SK-N-SH treated with all-trans-retinoic acid at 6 μM for 48 hours (cell line): Measurements from ENCODE around the gene LANCL1.

Source experiments
- ATAC-seq: fragments of 200-7000 bp; cut with Tn5 transposase; 3 replicates; pipeline ENCODE4 v1.9.1; 2020; ENCODE audit warnings: mild to moderate bottlenecking, moderate library complexity
- ARNTL ChIP-seq: fragments of 450-650 bp; formaldehyde crosslinking; IDR thresholded peaks from 2 replicates; pipeline ENCODE4 v1.5.0; 2020; ENCODE audit warnings: low read depth, mild to moderate bottlenecking, moderate library complexity, borderline replicate concordance
- BACH2 ChIP-seq: fragments of 250-450 bp; sonication (Bioruptor Pico); IDR thresholded peaks from 2 replicates; pipeline ENCODE4 v1.9.0; 2021; ENCODE audit warnings: mild to moderate bottlenecking, borderline replicate concordance
- CREB5 ChIP-seq: fragments of 250-450 bp; sonication (Bioruptor Pico); IDR thresholded peaks from 2 replicates; pipeline ENCODE4 v1.5.1; 2020; ENCODE audit warnings: low read depth, mild to moderate bottlenecking, moderate library complexity
- CSDC2 ChIP-seq: fragments of 250-450 bp; sonication (Bioruptor Pico); IDR thresholded peaks from 2 replicates; pipeline ENCODE4 v1.5.0; 2020; ENCODE audit warnings: mild to moderate bottlenecking, moderate library complexity
- GLIS3 ChIP-seq: fragments of 250-450 bp; sonication (Bioruptor Pico); IDR thresholded peaks from 2 replicates; pipeline ENCODE4 v1.5.0; 2020; ENCODE audit warnings: mild to moderate bottlenecking, moderate library complexity
- ISL1 ChIP-seq: fragments of 250-450 bp; sonication (Bioruptor Pico); IDR thresholded peaks from 2 replicates; pipeline ENCODE4 v2.1.2; 2022; ENCODE audit warnings: mild to moderate bottlenecking, moderate library complexity
- PPARA ChIP-seq: fragments of 250-450 bp; sonication (Bioruptor Pico); IDR thresholded peaks from 2 replicates; pipeline ENCODE4 v1.5.0; 2020; ENCODE audit warnings: mild to moderate bottlenecking, borderline replicate concordance
- RARB ChIP-seq: fragments of 250-450 bp; sonication (Bioruptor Pico); IDR thresholded peaks from 2 replicates; pipeline ENCODE4 v1.8.0; 2021; ENCODE audit warnings: mild to moderate bottlenecking, moderate library complexity
- SNAI2 ChIP-seq: fragments of 250-450 bp; sonication (Bioruptor Pico); IDR thresholded peaks from 2 replicates; pipeline ENCODE4 v1.5.0; 2020; ENCODE audit warnings: mild to moderate bottlenecking, moderate library complexity
- TCF4 ChIP-seq: fragments of 250-450 bp; sonication (Bioruptor Pico); IDR thresholded peaks from 2 replicates; pipeline ENCODE4 v1.8.0; 2021; ENCODE audit warnings: mild to moderate bottlenecking, moderate library complexity, borderline replicate concordance
- TOX ChIP-seq: fragments of 250-450 bp; sonication (Bioruptor Pico); IDR thresholded peaks from 2 replicates; pipeline ENCODE4 v1.8.0; 2021; ENCODE audit warnings: mild to moderate bottlenecking, moderate library complexity, borderline replicate concordance
- TSHZ2 ChIP-seq: fragments of 250-450 bp; sonication (Bioruptor Pico); IDR thresholded peaks from 2 replicates; pipeline ENCODE4 v1.5.0; 2020; ENCODE audit warnings: mild to moderate bottlenecking, moderate library complexity
- ZC3H10 ChIP-seq: fragments of 250-450 bp; sonication (Bioruptor Pico); IDR thresholded peaks from 2 replicates; pipeline ENCODE4 v1.5.1; 2021; ENCODE audit warnings: mild to moderate bottlenecking, moderate library complexity
- ZFP3 ChIP-seq: fragments of 250-450 bp; sonication (Bioruptor Pico); IDR thresholded peaks from 2 replicates; pipeline ENCODE4 v1.5.0; 2020; ENCODE audit warnings: mild to moderate bottlenecking, moderate library complexity
- ZFP30 ChIP-seq: fragments of 450-650 bp; formaldehyde crosslinking; IDR thresholded peaks from 2 replicates; pipeline ENCODE4 v1.5.0; 2022; ENCODE audit warnings: mild to moderate bottlenecking, moderate library complexity
- ZNF565 ChIP-seq: fragments of 450-650 bp; formaldehyde crosslinking; conservative IDR thresholded peaks from 2 replicates; pipeline ENCODE4 v1.5.0; 2020; ENCODE audit warnings: low read depth, mild to moderate bottlenecking, moderate library complexity
- ZNF70 ChIP-seq: fragments of 450-650 bp; formaldehyde crosslinking; IDR thresholded peaks from 2 replicates; pipeline ENCODE4 v1.5.0; 2020; ENCODE audit warnings: mild to moderate bottlenecking, moderate library complexity
- ZNF8 ChIP-seq: fragments of 450-650 bp; formaldehyde crosslinking; IDR thresholded peaks from 2 replicates; pipeline ENCODE4 v1.5.0; 2020; ENCODE audit warnings: mild to moderate bottlenecking, moderate library complexity
- TF ChIP-seq, protein P1 (sequence below): fragments of 250-450 bp; sonication (Bioruptor Pico); IDR thresholded peaks from 2 replicates; pipeline ENCODE4 v1.8.0; 2020; ENCODE audit warnings: mild to moderate bottlenecking, moderate library complexity, borderline replicate concordance
- TF ChIP-seq, protein P2 (sequence below): fragments of 250-450 bp; sonication (Bioruptor Pico); IDR thresholded peaks from 2 replicates; pipeline ENCODE4 v1.8.0; 2021; ENCODE audit warnings: low read depth, mild to moderate bottlenecking, moderate library complexity, borderline replicate concordance
- TF ChIP-seq, protein P3 (sequence below): fragments of 250-450 bp; sonication (Bioruptor Pico); IDR thresholded peaks from 2 replicates; pipeline ENCODE4 v1.5.1; 2021; ENCODE audit warnings: mild to moderate bottlenecking, moderate library complexity

The LANCL1 gene

GRCh38 chr2:210443527-210443926, 33.0 kb downstream of the LANCL1 start:
- no peak for ATAC-seq
- TF ChIP-seq RARB (CRISPR knock-in tag), result no peak
- TF ChIP-seq ZNF8 (CRISPR knock-in tag), result no peak
- TF ChIP-seq, protein P1, sequence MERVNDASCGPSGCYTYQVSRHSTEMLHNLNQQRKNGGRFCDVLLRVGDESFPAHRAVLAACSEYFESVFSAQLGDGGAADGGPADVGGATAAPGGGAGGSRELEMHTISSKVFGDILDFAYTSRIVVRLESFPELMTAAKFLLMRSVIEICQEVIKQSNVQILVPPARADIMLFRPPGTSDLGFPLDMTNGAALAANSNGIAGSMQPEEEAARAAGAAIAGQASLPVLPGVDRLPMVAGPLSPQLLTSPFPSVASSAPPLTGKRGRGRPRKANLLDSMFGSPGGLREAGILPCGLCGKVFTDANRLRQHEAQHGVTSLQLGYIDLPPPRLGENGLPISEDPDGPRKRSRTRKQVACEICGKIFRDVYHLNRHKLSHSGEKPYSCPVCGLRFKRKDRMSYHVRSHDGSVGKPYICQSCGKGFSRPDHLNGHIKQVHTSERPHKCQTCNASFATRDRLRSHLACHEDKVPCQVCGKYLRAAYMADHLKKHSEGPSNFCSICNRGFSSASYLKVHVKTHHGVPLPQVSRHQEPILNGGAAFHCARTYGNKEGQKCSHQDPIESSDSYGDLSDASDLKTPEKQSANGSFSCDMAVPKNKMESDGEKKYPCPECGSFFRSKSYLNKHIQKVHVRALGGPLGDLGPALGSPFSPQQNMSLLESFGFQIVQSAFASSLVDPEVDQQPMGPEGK (CRISPR knock-in tag), result no peak
- TF ChIP-seq CREB5, result no peak
- no peak for TF ChIP-seq ZNF70 (CRISPR knock-in tag)
- TF ChIP-seq PPARA (CRISPR knock-in tag), result no peak
- no peak for TF ChIP-seq ZC3H10 (CRISPR knock-in tag)
- no peak for TF ChIP-seq ISL1
- TF ChIP-seq, protein P2, sequence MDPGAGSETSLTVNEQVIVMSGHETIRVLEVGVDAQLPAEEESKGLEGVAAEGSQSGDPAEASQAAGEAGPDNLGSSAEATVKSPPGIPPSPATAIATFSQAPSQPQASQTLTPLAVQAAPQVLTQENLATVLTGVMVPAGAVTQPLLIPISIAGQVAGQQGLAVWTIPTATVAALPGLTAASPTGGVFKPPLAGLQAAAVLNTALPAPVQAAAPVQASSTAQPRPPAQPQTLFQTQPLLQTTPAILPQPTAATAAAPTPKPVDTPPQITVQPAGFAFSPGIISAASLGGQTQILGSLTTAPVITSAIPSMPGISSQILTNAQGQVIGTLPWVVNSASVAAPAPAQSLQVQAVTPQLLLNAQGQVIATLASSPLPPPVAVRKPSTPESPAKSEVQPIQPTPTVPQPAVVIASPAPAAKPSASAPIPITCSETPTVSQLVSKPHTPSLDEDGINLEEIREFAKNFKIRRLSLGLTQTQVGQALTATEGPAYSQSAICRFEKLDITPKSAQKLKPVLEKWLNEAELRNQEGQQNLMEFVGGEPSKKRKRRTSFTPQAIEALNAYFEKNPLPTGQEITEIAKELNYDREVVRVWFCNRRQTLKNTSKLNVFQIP (CRISPR knock-in tag), result no peak
- no peak for TF ChIP-seq TSHZ2 (CRISPR knock-in tag)
- no peak for TF ChIP-seq ZNF565
- TF ChIP-seq TOX (CRISPR knock-in tag), result no peak
- no peak for TF ChIP-seq ZFP3 (CRISPR knock-in tag)
- no peak for TF ChIP-seq ARNTL (CRISPR knock-in tag)
- TF ChIP-seq SNAI2 (CRISPR knock-in tag), result no peak
- no peak for TF ChIP-seq CSDC2
- TF ChIP-seq GLIS3 (CRISPR knock-in tag), result no peak
- TF ChIP-seq TCF4 (CRISPR knock-in tag), result no peak
- TF ChIP-seq BACH2 (CRISPR knock-in tag), result no peak
- TF ChIP-seq ZFP30 (CRISPR knock-in tag), result no peak

DNA sequence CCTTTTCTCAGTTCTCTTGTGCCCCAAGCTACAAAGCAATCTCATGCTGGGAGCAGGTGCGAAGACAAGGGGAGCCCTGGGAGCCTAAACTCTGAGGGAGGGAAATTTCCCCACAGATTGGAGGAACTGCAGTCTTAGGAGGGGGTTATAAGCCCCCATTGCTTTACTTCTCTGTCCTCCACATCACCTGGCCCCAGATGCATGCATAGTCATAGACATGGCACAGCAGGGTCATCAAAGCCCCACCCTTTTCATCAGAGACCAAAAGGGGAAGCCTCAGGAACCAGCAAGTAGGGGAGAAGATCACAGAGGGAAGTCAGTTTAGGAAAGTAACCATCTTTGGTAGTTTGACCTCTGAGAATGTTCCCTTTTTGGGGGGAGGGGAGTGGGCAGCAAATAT, 33.7 kb downstream of the LANCL1 start:
- ATAC-seq, result no peak
- TF ChIP-seq SNAI2 (CRISPR knock-in tag), result no peak
- TF ChIP-seq ARNTL (CRISPR knock-in tag), result no peak
- TF ChIP-seq, protein P2 (CRISPR knock-in tag), result no peak
- TF ChIP-seq, protein P3, sequence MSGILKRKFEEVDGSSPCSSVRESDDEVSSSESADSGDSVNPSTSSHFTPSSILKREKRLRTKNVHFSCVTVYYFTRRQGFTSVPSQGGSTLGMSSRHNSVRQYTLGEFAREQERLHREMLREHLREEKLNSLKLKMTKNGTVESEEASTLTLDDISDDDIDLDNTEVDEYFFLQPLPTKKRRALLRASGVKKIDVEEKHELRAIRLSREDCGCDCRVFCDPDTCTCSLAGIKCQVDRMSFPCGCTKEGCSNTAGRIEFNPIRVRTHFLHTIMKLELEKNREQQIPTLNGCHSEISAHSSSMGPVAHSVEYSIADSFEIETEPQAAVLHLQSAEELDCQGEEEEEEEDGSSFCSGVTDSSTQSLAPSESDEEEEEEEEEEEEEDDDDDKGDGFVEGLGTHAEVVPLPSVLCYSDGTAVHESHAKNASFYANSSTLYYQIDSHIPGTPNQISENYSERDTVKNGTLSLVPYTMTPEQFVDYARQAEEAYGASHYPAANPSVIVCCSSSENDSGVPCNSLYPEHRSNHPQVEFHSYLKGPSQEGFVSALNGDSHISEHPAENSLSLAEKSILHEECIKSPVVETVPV (CRISPR knock-in tag), result no peak
- TF ChIP-seq RARB (CRISPR knock-in tag), result no peak
- TF ChIP-seq ISL1, result no peak
- no peak for TF ChIP-seq TSHZ2 (CRISPR knock-in tag)
- TF ChIP-seq, protein P1 (CRISPR knock-in tag), result no peak
